ENCODE results near the gene CAP2.
"Not testable (repeated sequence)": the region's sequence is repeated elsewhere in the genome, so short reads cannot be mapped to it uniquely, and the experiment has no call there.

CAP2 gene

GRCh38 chr6:17395112-17395511 lies 1.7 kb downstream of the CAP2 start:
- DNase-seq (ENCODE audit: low read depth in 2 of 3, low spot score in 1 of 3) = no peak

GRCh38 chr6:17396256-17396655 lies 2.9 kb downstream of the CAP2 start:
- DNase-seq (ENCODE audit: low read depth in 2 of 3, low spot score in 1 of 3) = no peak

GRCh38 chr6:17397764-17398194 lies 4.4 kb downstream of the CAP2 start:
- DNase-seq (ENCODE audit: low read depth in 2 of 3, low spot score in 1 of 3) = no peak

GRCh38 chr6:17405181-17405943 lies 12.0 kb downstream of the CAP2 start:
- DNase-seq (ENCODE audit: low read depth in 2 of 3, low spot score in 1 of 3) = not testable (repeated sequence)

GRCh38 chr6:17405944-17406245 lies 12.5 kb downstream of the CAP2 start:
- no peak for DNase-seq (ENCODE audit: low read depth in 2 of 3, low spot score in 1 of 3)

GRCh38 chr6:17408081-17408480 lies 14.7 kb downstream of the CAP2 start:
- no peak for DNase-seq (ENCODE audit: low read depth in 2 of 3, low spot score in 1 of 3)

- DNase-seq (ENCODE audit: low read depth in 2 of 3, low spot score in 1 of 3) = no peak
Observed at GRCh38 chr6:17410281-17410680, 16.9 kb downstream of the CAP2 start.

GRCh38 chr6:17413313-17413750 lies 19.9 kb downstream of the CAP2 start:
- DNase-seq (ENCODE audit: low read depth in 2 of 3, low spot score in 1 of 3) = no peak

- not testable (repeated sequence) for DNase-seq (ENCODE audit: low read depth in 2 of 3, low spot score in 1 of 3)
Observed at GRCh38 chr6:17414395-17414794, 21.0 kb downstream of the CAP2 start.

GRCh38 chr6:17415321-17415720 lies 21.9 kb downstream of the CAP2 start:
- no peak for DNase-seq (ENCODE audit: low read depth in 2 of 3, low spot score in 1 of 3)

GRCh38 chr6:17416806-17417205 lies 23.4 kb downstream of the CAP2 start:
- no peak for DNase-seq (ENCODE audit: low read depth in 2 of 3, low spot score in 1 of 3)

- no peak for DNase-seq (ENCODE audit: low read depth in 2 of 3, low spot score in 1 of 3)
Observed at GRCh38 chr6:17417817-17418216, 24.4 kb downstream of the CAP2 start.

GRCh38 chr6:17418281-17419188 lies 25.1 kb downstream of the CAP2 start:
- no peak for DNase-seq (ENCODE audit: low read depth in 2 of 3, low spot score in 1 of 3)

GRCh38 chr6:17419189-17419575 lies 25.8 kb downstream of the CAP2 start:
- DNase-seq (ENCODE audit: low read depth in 2 of 3, low spot score in 1 of 3) = no peak

GRCh38 chr6:17420368-17420767 lies 27.0 kb downstream of the CAP2 start:
- DNase-seq (ENCODE audit: low read depth in 2 of 3, low spot score in 1 of 3) = no peak

GRCh38 chr6:17421406-17421805 lies 28.0 kb downstream of the CAP2 start:
- no peak for DNase-seq (ENCODE audit: low read depth in 2 of 3, low spot score in 1 of 3)

GRCh38 chr6:17423026-17423425 lies 29.6 kb downstream of the CAP2 start:
- DNase-seq (ENCODE audit: low read depth in 2 of 3, low spot score in 1 of 3) = no peak

GRCh38 chr6:17427062-17427461 lies 33.7 kb downstream of the CAP2 start:
- DNase-seq (ENCODE audit: low read depth in 2 of 3, low spot score in 1 of 3) = no peak

- DNase-seq (ENCODE audit: low read depth in 2 of 3, low spot score in 1 of 3) = no peak
Observed at GRCh38 chr6:17427617-17428016, 34.2 kb downstream of the CAP2 start.

- DNase-seq (ENCODE audit: low read depth in 2 of 3, low spot score in 1 of 3) = not testable (repeated sequence)
Observed at GRCh38 chr6:17428595-17429120, 35.3 kb downstream of the CAP2 start.

GRCh38 chr6:17429383-17430061 lies 36.1 kb downstream of the CAP2 start:
- DNase-seq (ENCODE audit: low read depth in 2 of 3, low spot score in 1 of 3) = no peak

GRCh38 chr6:17431581-17431980 lies 38.2 kb downstream of the CAP2 start:
- DNase-seq (ENCODE audit: low read depth in 2 of 3, low spot score in 1 of 3) = no peak
